Stimulated activated CD4-positive, alpha-beta T cell treated with anti-CD3 and anti-CD28 coated beads, TNF-alpha, amount 100 ng/mL, for 4 hours (primary cell): ENCODE data around the gene VAMP1.
A peak's percentile ranks its signal among the peaks of the same experiment; 100 is the strongest.
"Not testable (repeated sequence)": the region's sequence is repeated elsewhere in the genome, so short reads cannot be mapped to it uniquely, and the experiment has no call there.

Source experiments
- DNase-seq, 3 experiments: peaks; one replicate each; pipeline ENCODE4 v3.0.0-alpha.2; 2020; ENCODE audit warnings: low read depth in 3 of 3

VAMP1 gene, protein sequence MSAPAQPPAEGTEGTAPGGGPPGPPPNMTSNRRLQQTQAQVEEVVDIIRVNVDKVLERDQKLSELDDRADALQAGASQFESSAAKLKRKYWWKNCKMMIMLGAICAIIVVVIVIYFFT

DNA sequence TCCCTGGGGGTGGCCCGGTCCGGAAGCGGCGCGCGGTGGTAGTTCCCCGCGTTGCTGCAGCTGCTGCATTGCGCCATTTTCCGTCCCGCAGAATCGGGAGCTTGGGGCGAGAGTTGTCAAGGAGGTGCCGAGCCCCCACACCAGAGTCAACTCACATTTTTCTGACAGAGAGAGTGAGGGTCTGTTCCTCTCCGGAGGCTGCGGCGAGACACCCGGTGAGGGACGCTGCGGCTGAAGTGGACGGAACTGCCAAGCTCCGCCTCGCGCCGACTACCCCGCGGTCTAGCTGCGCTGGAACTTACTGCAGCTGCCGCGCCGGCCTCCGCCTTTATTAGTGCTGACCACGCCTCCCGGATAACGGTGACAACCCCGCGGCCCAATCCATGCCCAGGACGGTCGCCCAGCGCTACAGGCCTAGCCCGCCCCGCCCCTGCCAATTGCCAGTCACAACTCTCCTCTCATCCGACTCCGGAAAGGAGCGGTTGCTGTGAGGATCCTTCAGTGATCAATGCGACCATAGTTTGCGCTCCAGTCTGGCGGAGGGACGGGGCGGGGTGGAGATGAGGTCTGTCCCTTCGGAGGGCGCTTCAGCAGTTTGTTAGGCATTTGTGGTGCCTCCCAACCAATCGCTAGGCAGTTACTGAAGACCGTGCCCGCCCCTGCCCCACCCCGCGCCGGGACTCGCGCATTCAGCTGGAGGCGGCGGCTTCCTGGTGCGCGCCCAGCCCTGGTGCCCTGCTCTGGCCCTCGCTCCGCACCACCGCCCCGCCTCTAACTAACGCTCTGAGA is at the start of gene VAMP1:
Gene VAMP1, minus strand, starts transcription at position 303 of the 789 bp plus-strand sequence. Its CDS starts 146 bp downstream, at position 157.
- DNase-seq = peak; percentile 92 to 96 (median 93)

DNA sequence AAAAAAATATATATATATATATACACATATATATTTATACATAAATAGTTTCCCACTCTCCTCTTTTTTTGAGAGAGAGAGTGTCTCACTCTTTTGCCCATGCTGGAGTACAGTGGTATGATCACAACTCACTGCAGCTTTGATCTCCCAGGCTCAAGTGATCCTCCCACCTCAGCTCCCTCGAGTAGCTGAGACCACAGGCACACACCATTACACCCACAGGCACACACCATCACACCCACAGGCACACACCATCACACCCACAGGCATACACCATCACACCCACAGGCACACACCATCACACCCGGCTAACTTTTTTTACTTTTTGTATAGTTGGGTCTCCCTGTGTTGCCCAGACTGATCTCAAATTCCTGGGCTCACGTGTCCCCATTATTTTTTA is 49.7 kb upstream of the VAMP1 start:
- DNase-seq = no peak

DNA sequence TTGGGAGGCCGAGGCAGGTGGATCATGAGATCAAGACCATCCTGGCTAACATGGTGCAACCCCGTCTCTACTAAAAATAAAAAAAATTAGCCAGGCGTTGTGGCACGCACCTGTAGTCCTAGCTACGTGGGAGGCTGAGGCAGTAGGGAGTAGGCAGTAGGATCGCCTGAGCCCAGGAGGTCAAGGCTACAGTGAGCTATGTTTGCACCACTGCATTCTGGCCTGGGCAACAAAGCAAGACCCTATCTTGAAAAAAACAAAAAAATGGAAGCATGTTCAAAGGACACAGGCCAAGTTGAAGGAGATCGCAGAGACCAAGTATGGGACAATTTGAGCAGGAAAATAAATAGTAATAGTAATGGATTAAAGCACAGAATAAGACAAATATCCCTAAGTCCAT is 37.6 kb upstream of the VAMP1 start:
- DNase-seq = no peak

DNA sequence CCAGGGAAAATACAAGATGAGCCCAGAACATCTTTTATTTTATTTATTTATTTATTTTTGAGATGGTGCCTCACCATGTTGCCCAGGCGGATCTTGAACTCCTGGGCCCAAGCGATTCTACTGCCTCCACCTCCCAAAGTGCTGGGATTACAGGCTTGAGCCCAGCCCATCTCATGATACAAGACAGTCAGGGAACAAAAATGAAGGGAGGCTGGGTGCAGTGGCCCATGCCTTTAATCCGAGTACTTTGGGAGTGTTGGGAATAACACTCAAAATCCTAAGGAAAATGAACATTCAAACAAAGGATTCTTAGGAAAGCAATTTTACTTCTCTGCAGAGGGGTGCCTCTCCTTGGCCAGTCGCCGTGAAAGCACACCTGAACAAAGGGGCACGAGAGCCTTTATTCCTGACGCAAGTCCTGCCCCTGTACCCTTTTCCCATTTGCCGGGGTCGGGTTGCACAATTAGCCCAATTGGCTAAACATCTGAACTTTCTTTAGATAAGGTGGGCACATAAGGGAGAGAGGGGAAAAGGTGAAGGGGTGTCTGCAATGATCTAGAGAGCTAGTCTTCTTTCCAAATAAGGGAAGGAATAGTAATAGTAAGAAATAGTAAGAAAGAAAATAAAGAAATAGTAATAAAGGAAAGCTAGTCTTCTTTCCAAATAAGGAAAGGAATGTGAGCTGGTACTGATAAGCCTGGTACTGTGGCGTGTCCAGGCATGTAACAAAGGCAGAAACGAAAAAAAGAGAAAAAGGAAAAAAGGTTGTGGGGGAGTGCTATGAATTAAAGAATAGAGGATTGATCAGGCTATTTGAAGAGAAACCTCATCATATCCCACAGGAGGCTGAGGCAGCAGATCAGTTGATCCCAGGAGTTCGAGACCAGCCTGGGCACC is 36.9 kb upstream of the VAMP1 start:
- DNase-seq = no peak

DNA sequence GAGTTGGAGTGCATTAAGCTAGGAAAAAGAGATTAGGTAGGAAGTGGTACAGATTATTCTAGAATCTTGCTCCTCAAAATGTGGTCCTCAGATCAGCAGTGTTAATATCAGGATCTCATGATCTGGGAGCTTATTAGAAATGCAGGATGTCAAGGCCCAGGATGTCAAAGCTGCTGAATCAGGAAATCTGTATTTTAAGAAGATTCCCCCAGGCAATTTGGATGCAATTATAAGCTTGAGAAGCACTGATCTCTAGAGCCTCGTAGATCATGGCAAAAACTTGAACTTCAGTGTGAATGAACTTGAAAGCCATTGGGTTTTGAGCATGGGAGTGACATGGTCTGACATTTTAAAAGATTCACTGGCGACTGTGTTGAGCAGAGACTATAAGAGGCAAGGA is 30.0 kb upstream of the VAMP1 start:
- no peak for DNase-seq

DNA sequence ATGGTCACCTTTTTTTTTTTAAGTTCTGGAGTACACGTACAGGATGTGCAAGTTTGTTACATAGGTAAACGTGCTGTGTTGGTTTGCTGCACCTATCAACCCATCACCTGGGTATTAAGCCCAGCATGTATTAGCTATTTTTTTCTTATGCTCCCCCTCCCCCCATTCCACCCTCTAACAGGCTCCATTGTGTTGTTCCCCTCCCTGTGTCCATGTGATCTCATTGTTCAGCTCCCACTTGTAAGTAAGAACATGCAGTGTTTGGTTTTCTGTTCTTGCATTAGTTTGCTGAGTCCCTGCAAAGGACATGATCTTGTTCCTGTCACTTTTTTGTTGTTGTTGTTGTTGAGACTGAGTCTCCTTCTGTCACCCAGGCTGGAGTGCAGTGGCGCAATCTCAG is 26.8 kb upstream of the VAMP1 start:
- not testable (repeated sequence) for DNase-seq

DNA sequence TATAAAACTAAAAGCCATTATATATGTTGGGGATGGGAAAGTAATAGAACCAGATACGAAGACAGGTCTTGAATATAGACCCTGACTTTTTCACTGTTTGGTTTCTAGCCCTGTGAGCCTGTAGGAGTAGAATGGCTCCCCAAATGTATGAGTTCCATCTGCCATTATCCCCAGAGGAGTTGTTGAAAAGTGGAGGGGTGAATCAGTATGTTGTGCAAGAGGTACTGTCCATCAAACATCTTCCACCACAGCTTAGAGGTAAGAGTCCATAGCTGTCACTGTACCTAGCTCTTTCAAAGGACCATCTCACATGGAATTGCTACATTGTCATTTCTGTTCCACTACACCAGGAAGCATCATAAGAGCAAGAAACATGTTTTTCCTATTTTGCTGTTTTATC is 24.5 kb upstream of the VAMP1 start:
- DNase-seq = no peak

DNA sequence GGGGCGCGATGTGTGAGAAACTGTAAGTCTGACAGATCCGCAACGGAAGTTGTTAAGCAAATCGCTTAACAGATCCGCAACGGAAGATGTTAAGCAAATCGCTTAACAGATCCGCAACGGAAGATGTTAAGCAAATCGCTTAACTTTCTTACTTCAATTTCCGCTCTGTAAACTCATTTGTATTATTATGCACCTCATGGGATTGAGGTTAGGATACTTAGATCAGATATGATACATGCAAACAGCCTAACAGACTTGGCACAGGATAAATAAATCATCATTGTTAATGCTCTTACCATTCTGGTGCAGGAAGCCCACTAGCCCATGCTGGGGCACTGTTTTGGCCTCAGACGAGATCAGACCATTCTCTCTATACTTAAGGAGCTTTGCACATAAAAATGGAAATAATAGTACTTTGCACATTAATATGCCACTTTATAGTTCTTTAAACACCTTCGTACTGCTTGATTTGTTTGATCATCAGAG is 23.8 kb upstream of the VAMP1 start:
- DNase-seq = no peak

DNA sequence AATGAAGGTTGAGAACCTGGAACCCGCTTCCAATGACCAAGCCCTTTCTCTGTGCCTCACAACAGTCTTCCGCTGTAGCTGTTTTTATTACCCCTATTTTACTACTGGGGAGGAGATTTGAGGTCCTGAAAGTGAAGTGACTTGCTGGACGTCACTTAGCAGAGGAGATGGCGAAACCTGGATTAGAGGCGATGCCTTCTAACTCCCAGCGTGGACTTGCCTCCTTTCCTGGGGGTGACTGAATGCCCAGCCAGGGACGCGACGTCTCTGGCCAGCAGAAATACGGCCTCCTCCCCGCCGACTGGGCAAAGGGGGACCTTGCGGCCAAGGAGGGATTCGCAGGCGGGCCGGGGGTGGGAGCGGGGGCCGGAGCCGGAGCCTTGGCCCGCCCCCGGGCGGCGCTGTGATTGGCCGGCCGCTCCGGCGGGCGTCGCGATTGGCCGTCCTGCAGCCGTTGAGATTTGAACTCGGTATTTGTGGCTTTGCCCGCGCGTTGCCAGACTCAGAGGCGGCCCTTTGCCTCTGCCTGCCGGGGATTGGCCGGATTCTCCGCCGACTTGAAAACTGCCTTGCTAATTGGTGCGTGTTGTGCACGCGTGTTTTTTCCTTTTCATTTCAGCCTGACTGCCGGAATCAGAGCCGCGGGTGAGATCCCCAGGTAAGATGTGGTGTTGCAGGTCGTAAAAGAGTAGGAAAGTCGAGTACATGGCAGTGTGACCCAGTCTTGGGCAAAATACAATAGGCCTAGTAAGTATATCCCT is 23.2 kb upstream of the VAMP1 start, which contains the start of gene NCAPD2:
Gene NCAPD2, plus strand, starts transcription at position 606 of the 761 bp plus-strand sequence. CDS start 997 bp downstream, outside the sequence.
- peak; percentile 85 to 88 (median 87) for DNase-seq

DNA sequence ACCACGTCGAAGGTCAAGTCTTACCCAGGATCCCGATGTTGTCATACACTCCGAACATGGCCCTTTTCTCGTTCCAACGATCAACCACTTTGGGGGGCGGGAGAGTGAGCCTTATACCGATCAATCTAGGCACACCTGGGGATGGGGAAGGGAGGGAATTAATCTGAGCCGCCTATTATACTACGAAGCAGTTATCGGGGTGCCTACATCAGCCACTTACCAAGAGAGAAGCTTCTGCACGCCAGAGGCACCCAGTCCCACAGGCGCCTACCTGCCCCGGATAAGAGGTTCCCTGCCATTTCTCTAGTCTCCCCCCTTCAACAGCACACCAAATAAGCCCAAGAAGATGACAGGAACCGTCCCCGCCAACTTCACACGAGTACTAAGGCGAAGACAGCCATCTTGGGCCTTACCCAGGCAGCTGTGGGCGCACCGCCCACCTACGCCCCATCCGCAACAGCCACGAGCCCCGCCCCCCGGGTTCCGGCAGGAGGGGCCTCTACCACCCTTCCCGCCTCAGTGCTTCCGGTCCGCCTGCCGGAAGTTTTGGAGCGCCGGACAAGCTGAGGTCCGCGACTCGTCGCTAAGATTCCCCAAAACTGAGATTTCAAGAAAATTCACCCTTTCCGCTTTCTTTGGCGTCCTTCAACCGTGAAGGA is 22.5 kb upstream of the VAMP1 start, which contains the start of gene MRPL51:
Gene MRPL51, minus strand, starts transcription at position 425 of the 659 bp plus-strand sequence. Its CDS starts 126 bp downstream, at position 299.
- DNase-seq = peak; percentile 93 to 97 (median 96)

DNA sequence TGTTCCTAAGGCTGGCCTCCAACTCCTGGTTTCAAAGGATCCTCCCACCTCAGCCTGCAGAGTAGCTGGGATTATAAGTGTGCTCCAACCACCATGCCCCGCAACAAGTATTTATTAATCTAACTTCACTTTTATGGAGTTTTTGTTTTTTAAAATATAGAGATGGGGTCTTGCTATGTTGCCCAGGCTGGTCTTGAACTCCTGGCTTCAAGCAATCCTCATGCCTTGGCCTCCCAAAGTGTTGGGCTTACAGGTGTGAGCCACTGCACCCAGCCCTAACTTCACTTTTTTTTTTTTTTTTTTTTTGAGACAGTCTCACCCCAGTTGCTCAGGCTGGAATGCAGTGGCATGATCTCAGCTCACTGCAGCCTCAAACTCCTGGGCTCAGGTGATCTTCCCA is 20.2 kb upstream of the VAMP1 start:
- not testable (repeated sequence) for DNase-seq

DNA sequence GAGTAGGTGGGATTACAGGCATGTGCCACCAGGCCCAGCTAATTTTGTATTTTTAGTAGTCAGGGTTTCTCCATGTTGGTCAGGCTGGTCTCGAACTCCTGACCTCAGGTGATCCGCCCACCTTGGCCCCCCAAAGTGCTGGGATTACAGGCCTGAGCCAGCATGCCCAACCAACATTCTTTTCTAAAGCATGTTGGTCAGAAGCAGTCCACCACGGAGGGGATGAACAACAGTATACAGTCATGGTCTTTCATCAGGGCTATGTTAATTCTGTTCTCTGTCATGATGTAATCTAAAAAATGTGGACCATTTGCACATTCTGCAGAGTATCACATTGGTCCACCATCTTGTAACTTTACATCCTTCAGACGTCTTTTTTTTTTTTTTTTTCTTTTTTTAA is 19.0 kb upstream of the VAMP1 start:
- DNase-seq = no peak

DNA sequence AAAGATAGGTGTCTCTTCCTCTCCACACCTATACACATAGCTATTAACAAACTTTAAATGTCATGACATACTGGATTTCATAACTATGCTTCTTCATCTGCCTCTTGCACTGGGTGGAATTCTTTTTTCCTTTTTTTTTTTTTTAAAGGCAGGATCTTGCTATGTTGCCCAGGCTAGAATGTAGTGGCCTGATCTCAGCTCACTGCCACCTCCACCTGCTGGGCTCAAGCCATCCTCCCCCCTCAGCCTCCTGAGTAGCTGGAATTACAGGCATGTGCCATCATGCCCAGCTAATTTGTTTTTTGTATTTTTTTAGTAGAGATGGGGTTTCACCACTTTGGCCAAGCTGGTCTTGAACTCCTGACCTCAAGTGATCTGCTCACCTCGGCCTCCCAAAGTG is 17.8 kb upstream of the VAMP1 start:
- DNase-seq = no peak

DNA sequence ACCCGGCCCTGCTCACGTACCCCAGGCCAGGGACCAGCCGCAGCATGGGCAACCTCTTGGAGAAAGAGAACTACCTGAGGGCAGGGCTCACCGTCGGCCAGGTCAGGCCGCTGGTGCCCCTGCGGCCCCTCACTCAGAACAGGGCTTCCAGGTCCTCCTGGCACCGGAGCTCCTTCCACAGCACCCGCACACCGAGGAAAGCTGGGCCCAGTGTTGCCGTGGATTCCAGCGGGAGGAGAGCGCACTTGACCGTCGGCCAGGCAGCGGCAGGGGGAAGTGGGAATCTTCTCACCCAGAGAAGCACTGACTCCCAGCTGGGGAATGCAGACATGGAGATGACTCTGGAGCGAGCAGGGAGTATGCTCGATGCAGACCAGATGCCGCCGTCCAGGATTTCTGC is 7.9 kb upstream of the VAMP1 start:
- no peak for DNase-seq

DNA sequence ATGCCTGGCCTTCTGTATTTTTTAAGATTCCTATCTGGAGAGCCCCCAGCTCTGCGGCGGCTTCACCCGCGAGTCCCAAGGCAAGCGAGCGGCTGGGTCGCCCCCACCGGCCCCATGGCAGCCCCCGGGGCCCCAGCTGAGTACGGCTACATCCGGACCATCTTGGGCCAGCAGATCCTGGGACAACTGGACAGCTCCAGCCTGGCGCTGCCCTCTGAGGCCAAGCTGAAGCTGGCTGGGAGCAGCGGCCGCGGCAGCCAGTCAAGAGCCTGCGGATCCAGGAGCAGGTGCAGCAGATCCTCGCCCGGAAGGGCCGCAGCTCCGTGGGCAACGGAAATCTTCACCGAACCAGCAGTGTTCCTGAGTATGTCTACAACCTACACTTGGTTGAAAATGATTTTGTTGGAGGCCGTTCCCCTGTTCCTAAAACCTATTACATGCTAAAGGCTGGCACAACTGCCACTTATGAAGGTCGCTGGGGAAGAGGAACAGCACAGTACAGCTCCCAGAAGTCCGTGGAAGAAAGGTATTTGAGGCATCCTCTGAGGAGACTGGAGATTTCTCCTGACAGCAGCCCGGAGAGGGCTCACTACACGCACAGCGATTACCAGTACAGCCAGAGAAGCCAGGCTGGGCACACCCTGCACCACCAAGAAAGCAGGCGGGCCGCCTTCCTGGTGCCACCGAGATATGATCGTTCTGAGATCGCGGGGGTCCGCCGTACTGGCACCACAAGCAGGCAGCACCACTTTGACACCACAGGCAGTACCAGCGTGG is 7.3 kb upstream of the VAMP1 start:
- DNase-seq = not testable (repeated sequence)

DNA sequence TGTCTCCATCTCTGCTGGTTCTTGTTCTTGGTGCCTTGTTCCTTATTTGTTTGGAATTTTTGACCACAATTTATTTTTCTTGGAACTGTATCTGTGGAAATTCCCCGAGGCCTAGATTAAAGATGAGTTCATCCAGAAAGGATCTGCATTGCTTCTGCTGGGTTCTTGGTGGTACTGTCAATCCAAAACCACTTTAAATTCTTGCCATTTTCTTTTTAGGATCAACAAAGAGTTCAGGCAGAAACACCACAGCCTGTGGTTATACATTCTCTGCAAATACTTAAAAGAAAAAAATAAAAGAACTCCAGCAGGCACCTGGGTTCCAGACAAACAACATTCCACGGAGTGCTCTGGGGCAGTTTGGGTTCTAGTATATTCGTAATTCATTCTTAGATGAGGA is 6.0 kb upstream of the VAMP1 start:
- no peak for DNase-seq

DNA sequence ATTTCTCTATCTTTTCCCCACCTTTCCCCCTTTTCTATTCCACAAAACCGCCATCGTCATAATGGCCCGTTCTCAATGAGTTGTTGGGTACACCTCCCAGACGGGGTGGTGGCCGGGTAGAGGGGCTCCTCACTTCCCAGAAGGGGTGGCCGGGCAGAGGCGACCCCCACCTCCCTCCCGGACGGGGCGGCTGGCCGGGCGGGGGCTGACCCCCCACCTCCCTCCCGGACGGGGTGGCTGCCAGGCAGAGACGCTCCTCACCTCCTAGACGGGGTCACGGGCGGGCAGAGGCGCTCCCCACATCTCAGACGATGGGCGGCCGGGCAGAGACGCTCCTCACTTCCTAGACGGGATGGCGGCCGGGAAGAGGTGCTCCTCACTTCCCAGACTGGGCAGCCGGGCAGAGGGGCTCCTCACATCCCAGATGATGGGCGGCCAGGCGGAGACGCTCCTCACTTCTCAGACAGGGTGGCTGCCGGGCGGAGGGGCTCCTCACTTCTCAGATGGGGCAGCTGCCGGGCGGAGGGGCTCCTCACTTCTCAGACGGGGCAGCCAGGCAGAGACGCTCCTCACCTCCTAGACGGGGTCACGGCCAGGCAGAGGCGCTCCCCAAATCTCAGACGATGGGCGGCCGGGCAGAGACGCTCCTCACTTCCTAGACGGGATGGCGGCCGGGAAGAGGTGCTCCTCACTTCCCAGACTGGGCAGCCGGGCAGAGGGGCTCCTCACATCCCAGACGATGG is 4.9 kb upstream of the VAMP1 start:
- not testable (repeated sequence) for DNase-seq

DNA sequence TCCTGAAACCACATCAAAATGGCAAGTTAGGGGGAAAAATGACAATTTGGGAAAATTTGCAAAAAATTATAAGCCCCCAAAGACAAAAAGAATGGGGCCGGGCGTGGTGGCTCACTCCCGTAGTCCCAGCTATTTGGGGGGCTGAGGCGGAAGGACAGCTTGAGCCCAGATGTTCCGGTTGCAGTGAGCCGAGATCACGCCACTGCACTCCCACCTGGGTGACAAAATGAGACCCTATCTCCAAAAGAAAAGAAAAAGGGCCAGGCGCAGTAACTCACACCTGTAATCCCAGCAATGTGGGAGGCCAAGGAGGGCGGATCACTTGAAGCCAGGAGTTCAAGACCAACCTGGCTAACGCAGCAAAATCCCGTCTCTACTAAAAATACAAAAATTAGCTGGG is 2.0 kb upstream of the VAMP1 start:
- no peak for DNase-seq

DNA sequence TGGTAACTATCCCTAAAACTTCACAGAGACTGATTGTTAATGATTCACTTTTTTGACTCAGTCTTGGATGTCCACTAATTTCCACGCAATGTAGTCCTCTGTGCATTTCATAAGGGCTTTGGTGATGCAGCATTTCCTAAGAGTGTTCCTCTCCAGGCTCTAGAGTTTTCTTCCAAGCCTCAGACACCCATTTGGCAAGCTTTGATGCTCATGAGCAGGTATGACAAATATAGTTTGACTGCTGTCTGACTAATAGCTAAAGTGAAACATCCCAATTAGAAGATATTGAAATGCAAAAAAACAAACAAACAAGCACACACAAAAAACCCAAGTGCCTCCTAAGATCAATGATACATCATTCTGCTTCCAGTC is 1.5 kb upstream of the VAMP1 start:
- DNase-seq = no peak
